KMS-11 (cell line): Measurements from ENCODE around the gene LMNTD1.

Experiments used
- H2AFZ ChIP-seq: fragments of 200-600 bp; sonication (generic); 2 replicates; pipeline ENCODE4 v1.6.1; 2016; ENCODE audit warnings: antibody characterized with exemption, mixed run types, low read depth
- H3K27ac ChIP-seq: fragments of 200-600 bp; sonication (generic); 2 replicates; pipeline ENCODE4 v1.6.1; 2016; ENCODE audit warnings: mild to moderate bottlenecking, mixed run types
- H3K27me3 ChIP-seq: fragments of 200-600 bp; sonication (generic); 2 replicates; pipeline ENCODE4 v1.6.1; 2017; ENCODE audit warnings: mild to moderate bottlenecking, low read depth, mixed run types, moderate library complexity; ENCODE audit not compliant: insufficient read depth
- H3K36me3 ChIP-seq: fragments of 200-600 bp; sonication (generic); 2 replicates; pipeline ENCODE4 v1.6.1; 2017; ENCODE audit warnings: mild to moderate bottlenecking, mixed run types; ENCODE audit not compliant: insufficient read depth
- H3K4me1 ChIP-seq: fragments of 200-600 bp; sonication (generic); 2 replicates; pipeline ENCODE4 v1.6.1; 2016; ENCODE audit warnings: mild to moderate bottlenecking, low read depth, mixed run types; ENCODE audit not compliant: poor library complexity, severe bottlenecking
- H3K4me2 ChIP-seq: fragments of 200-600 bp; sonication (generic); 2 replicates; pipeline ENCODE4 v1.7.0; 2016; ENCODE audit warnings: mild to moderate bottlenecking, mixed run types
- H3K4me3 ChIP-seq: fragments of 200-600 bp; sonication (generic); IDR thresholded peaks from 2 replicates; pipeline ENCODE4 v1.6.1; 2017; ENCODE audit warnings: low read depth, low read length, mixed read lengths; ENCODE audit not compliant: insufficient read depth
- H3K79me2 ChIP-seq: fragments of 200-600 bp; sonication (generic); 2 replicates; pipeline ENCODE4 v1.6.1; 2016; ENCODE audit warnings: low read depth, mixed run types; ENCODE audit not compliant: insufficient read depth
- H3K9ac ChIP-seq: fragments of 200-600 bp; sonication (generic); 2 replicates; pipeline ENCODE4 v1.6.1; 2016; ENCODE audit warnings: mild to moderate bottlenecking, mixed run types
- H4K20me1 ChIP-seq: fragments of 200-600 bp; sonication (generic); 2 replicates; pipeline ENCODE4 v1.6.1; 2016; ENCODE audit warnings: mild to moderate bottlenecking, mixed run types; ENCODE audit not compliant: insufficient read depth
- CTCF ChIP-seq: fragments of 200-600 bp; sonication (generic); conservative IDR thresholded peaks from 2 replicates; pipeline ENCODE4 v1.6.1; 2017; ENCODE audit warnings: low read depth, mild to moderate bottlenecking, antibody characterized with exemption, low read length, moderate library complexity, mixed read lengths

Gene LMNTD1

GRCh38 chr12:25552681-25553080 is 402 bp downstream of the LMNTD1 start:
- Histone ChIP-seq H3K4me1 (no peaks in the 10 kb centered on the region), H2AFZ (no peak overlapping the region), H3K36me3 (no peaks in the 10 kb centered on the region), H3K27ac (no peak overlapping the region), H3K9ac (no peak overlapping the region), H3K27me3 (no peaks in the 10 kb centered on the region), H3K4me3 (no peak overlapping the region), H3K4me2 (no peak overlapping the region), H3K79me2 (no peaks in the 10 kb centered on the region), H4K20me1 (no peaks in the 10 kb centered on the region)
- TF ChIP-seq CTCF, result no peak

- no peaks in the 10 kb centered on the region for H4K20me1 ChIP-seq
- no peak overlapping the region for H3K4me3 ChIP-seq
- no peaks in the 10 kb centered on the region for H3K27me3 ChIP-seq
- TF ChIP-seq CTCF, result no peak
- H3K4me1 ChIP-seq, result no peaks in the 10 kb centered on the region
- H3K4me2 ChIP-seq, result no peak overlapping the region
- H3K36me3 ChIP-seq, result no peaks in the 10 kb centered on the region
- no peak overlapping the region for H3K27ac ChIP-seq
- no peak overlapping the region for H2AFZ ChIP-seq
- no peak overlapping the region for H3K9ac ChIP-seq
- no peaks in the 10 kb centered on the region for H3K79me2 ChIP-seq
These were observed 2.9 kb downstream of the LMNTD1 start for GRCh38 chr12:25550186-25550585.

GRCh38 chr12:25549120-25549519 is 4.0 kb downstream of the LMNTD1 start:
- no peaks in the 10 kb centered on the region for H3K79me2 ChIP-seq
- no peaks in the 10 kb centered on the region for H3K27me3 ChIP-seq
- H3K27ac ChIP-seq, result no peak overlapping the region
- H3K4me1 ChIP-seq, result no peaks in the 10 kb centered on the region
- H3K9ac ChIP-seq, result no peak overlapping the region
- TF ChIP-seq CTCF, result no peak
- H3K36me3 ChIP-seq, result no peaks in the 10 kb centered on the region
- no peak overlapping the region for H3K4me3 ChIP-seq
- no peak overlapping the region for H3K4me2 ChIP-seq
- H4K20me1 ChIP-seq, result no peaks in the 10 kb centered on the region
- H2AFZ ChIP-seq, result no peak overlapping the region

GRCh38 chr12:25546318-25546717 is 6.8 kb downstream of the LMNTD1 start:
- no peak overlapping the region for H3K27ac ChIP-seq
- no peak for TF ChIP-seq CTCF

More at GRCh38 chr12:25546318-25546717, 6.8 kb downstream of the LMNTD1 start:
- Histone ChIP-seq H3K4me3 (no peak overlapping the region), H3K79me2 (no peaks in the 10 kb centered on the region), H3K9ac (no peak overlapping the region), H4K20me1 (no peaks in the 10 kb centered on the region), H3K4me1 (no peaks in the 10 kb centered on the region), H2AFZ (no peak overlapping the region), H3K27me3 (no peaks in the 10 kb centered on the region), H3K36me3 (no peaks in the 10 kb centered on the region), H3K4me2 (no peak overlapping the region)
